HG02885 (cell line): Measurements from ENCODE around the gene STN1.
A peak's percentile ranks its signal among the peaks of the same experiment; 100 is the strongest.

ENCODE experiments used
- ATAC-seq: cut with Tn5 transposase; IDR thresholded peaks from one replicate; pipeline ENCODE4 v1.9.1; 2021; ENCODE audit warnings: mild to moderate bottlenecking; ENCODE audit not compliant: unreplicated experiment, poor library complexity

The STN1 gene

GRCh38 chr10:103897241-103897774 is 20.7 kb downstream of the STN1 start:
- ATAC-seq: no peak

DNA sequence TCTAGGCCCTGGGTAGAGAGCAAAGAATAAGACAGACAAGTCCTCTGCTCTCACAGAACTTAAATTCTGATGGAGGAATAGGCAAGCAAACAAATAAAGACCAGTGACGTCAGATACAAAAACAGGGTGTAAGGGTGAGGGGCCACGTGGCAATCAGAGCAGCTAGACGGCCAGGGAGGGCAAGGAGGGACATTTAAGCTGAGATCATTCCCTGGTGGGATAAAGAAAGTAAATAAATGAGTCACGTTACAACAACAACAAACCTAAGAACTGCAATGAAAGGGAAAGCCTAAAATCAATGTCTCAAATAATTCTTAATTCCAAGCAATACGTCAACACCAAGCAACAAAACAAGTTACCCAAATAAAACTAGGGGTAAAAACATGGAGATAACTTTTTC is 21.8 kb downstream of the STN1 start:
- ATAC-seq: no peak

DNA sequence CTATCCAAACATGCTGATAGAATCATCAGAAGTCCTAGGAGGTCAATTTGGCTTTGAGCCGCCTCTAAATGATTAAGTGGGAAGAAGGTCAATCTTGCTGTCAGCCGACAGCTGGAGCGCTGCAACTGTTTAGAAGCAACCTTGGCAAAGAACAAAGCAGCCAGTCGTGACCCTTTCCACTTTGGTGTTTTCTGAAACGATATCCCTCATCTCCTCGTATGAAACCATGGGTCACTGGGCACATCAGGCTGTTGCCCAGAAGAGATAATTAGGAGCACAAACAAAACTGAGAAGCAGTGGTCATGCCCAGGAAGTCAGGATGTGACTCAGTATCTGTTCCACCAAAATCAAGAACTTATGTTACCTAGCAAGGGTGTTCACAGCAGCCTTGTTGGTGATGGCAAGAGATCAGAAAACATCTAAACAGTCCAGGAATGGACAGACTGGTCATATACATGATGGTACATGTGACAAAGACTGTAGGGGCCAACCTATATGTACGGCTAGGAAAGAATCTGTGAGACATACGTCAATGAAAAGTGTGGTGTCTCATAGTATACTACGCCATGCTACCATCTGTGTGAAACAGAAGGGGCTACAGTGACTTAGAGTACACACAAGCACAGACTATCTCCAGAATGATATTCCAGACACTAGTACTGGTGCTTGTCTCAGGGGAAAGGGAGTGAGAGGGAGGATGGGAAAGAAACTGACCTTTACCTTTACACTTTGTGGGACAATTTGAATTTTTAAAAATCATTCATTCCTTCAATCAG is 22.4 kb downstream of the STN1 start:
- ATAC-seq: no peak

GRCh38 chr10:103894441-103894864 is 23.5 kb downstream of the STN1 start:
- ATAC-seq: no peak

DNA sequence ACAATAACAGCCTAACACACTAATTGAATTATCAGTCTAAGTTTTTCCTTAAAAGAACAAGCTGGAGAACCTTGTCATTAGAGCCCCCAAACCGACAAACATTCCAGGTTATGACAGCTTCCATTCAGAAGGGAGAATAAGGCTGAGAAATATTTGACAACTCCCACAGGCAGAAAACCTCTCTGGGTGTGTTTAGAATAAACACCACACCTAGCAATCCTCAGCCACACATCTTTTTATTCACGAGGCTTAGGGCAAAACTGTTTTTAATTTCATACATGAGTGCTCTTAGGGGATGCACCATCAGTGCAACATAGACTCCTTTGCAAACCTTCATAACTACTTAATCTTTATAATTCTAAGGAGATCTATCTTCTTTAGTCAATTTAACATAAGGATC is 24.2 kb downstream of the STN1 start:
- ATAC-seq: no peak

GRCh38 chr10:103892181-103892580 is 25.8 kb downstream of the STN1 start:
- no peak for ATAC-seq

GRCh38 chr10:103890688-103891087 is 27.3 kb downstream of the STN1 start:
- ATAC-seq: no peak

DNA sequence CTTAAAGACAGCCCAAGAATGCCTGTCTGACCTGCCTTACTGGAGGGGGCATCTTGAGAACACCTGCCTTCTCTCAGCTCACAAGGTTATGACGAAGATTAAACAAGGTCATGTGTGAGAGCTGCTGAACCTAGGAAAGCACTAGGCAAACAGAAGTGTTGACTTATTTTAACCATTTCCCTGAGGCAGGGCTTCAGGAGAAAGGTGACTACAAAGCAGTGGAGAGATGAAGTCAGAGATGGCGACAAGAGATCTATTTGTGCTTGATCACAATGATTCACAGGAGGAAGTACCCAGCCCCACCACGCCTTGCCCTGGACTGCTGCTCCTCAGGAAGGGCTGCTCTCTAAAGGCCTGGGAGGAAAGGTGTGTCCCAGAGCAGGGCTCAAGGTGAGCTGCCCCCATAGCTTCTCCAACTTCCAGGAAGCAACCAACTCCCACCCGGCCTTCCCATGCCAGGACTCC is 27.8 kb downstream of the STN1 start:
- no peak for ATAC-seq

- no peak for ATAC-seq
Observed at GRCh38 chr10:103889121-103889720, 28.8 kb downstream of the STN1 start.

DNA sequence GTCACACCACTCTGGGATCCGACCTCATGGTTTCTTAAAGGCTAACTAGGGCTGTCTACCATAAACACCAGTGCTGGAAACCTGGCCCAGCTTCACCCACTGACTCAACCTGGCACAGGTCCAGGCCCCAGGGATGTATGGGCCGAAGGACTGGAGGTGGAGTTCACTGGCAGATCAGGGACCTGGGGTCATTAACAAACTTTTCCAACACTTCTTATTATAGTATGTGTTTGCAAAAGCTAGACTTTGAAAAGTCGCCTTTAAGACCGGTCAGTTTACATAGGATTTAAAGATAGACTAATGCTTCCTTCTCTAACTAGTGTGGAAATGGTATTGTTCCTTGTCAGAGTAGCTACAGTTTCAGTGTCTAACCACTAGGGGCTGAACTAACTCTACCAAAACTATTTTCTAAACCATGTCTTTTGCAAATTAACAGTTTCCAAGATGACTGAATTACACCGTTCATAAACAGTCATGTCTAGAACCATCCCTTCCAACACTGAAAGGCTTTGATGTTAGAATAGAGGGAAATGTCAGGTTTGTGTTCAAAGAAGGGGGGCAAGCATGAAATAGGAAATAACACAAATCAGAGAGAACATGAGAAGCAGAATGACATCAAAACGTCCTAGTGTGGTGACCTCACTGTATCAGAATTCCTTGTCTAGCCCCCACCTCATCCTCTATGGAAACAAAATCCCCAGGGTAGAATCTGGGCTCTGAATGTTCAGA is 29.7 kb downstream of the STN1 start:
- ATAC-seq: no peak

DNA sequence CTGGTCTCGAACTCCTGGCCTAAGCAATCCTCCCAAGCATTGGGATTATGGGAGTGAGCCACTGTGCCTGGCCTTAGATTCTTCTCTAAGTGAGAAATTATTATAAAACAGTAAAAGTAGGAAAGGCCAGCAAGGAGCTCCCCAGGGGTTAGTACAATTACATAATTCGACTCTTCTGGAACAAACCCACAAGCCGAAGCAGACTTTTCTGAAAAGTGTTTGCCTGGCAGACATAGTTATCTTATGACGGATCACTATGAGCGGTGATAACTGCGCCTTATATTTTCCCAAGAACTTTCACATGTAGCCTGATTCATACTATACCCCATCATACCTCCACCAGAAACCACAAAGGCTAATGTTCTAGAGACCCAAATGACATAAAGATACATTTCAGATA is 32.4 kb downstream of the STN1 start:
- ATAC-seq: no peak

DNA sequence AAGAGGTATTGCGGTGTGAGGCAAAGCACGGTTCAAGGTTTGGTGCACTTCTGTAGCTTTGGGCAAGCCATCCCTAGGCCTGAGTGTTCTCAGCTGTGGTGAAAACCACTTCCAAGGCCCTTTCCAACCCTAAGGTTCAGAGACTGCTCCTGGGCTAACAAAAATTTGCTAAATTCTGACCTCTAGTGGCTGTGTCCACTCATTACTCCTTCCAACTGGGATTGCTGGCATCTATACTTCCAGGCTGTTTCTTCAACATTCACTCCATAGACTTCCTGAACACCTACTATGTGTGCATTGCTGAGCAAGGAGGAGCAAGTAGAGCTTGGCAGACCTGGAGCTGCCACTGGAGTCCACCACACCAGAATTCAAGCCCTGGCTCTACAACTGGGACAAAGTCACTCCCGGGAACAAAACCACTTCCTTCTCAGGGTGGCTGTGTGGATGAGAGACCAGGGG is 33.3 kb downstream of the STN1 start:
- peak; percentile 53 for ATAC-seq

- ATAC-seq: no peak
Observed at GRCh38 chr10:103882285-103883007, 35.5 kb downstream of the STN1 start.

- ATAC-seq: no peak
Observed at GRCh38 chr10:103881416-103882284, 36.3 kb downstream of the STN1 start.

- ATAC-seq: no peak
Observed at GRCh38 chr10:103879831-103880230, 38.2 kb downstream of the STN1 start.

GRCh38 chr10:103879409-103879808 is 38.6 kb downstream of the STN1 start:
- no peak for ATAC-seq

GRCh38 chr10:103877861-103878260 is 40.1 kb downstream of the STN1 start:
- no peak for ATAC-seq

DNA sequence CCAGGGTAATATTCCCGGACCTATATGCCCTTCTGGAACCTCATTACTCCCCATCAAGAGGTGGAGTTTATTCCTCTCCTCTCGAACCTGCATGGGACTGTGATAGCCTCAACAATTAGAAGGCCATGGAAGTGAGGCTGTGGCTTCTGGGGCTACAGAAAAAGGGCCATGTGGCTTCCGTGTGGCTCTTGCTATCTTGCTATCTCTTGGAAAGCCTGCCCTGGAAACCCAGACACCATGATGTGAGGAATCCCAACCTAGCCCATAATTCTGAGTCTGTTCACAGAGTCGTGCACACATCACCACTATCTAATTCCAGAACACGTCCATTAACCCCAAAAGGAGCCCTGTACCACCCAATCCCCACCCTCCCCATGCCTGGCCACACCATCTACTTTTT is 41.8 kb downstream of the STN1 start:
- no peak for ATAC-seq

GRCh38 chr10:103874730-103875129 is 43.3 kb downstream of the STN1 start:
- no peak for ATAC-seq
